Thyroid gland (tissue), 4 donors: ENCODE measurements around the gene SEMA6B. TPM values are rescaled to one million over a fixed set of nuclear protein-coding genes. Genes with fewer than 3 reads are reported as not detected.

Experiments
- DNase-seq, 2 donors: peaks; one replicate each; pipeline ENCODE4 v3.0.0-alpha.2; 2019
- H3K27ac ChIP-seq, 3 donors: fragments of 200-600 bp; sonication (generic); 1 replicate in 2 of 3; 2 replicates in 1 of 3; pipeline ENCODE4 v1.5.1; 2016 to 2019; ENCODE audit warnings: mild to moderate bottlenecking in 1 of 3, moderate library complexity in 1 of 3
- H3K27me3 ChIP-seq: fragments of 200-600 bp; sonication (generic); one replicate; pipeline ENCODE4 v1.5.1; 2019
- H3K36me3 ChIP-seq, 2 donors: fragments of 200-600 bp; sonication (generic); one replicate each; pipeline ENCODE4 v1.5.1; 2016 to 2019
- H3K4me1 ChIP-seq, 2 donors: fragments of 200-600 bp; sonication (generic); one replicate each; pipeline ENCODE4 v1.5.1; 2017 to 2019
- H3K4me3 ChIP-seq, 3 donors: fragments of 200-600 bp; sonication (generic); replicated peaks in 1 of 3; 1 replicate in 2 of 3; 2 replicates in 1 of 3; pipeline ENCODE4 v1.5.1; 2016; ENCODE audit warnings: mild to moderate bottlenecking in 1 of 3
- H3K9me3 ChIP-seq: fragments of 200-600 bp; sonication (generic); one replicate; pipeline ENCODE4 v1.5.1; 2017
- POLR2A ChIP-seq, 2 donors: fragments of 450-650 bp; IDR thresholded peaks; one replicate each; pipeline ENCODE4 v1.6.1; 2017; ENCODE audit warnings: antibody characterized with exemption in 2 of 2, mild to moderate bottlenecking in 2 of 2, moderate library complexity in 1 of 2
- WGBS, 2 donors: methylation state at CpG; one replicate each; pipeline ENCODE4 v1.1.5; 2017; 5-methylcytosine and 5-hydroxymethylcytosine counted together
- intact Hi-C: fragments of 100-400 bp; cut with DNase I; formaldehyde crosslinking; loops from one replicate; pipeline ENCODE4 v1.15.1; 2023
- total RNA-seq, 4 donors: library from RNA; depleted of rRNA; stranded (reverse); fragments of >200 nt; gene quantifications; one replicate each; pipeline ENCODE4 v1.2.3, GENCODE V29; 2016
- TF ChIP-seq, protein P1 (sequence below), 6 experiments: fragments of 200-600 bp in 3 of 6; fragments of 450-650 bp in 3 of 6; sonication (generic) in 3 of 6; IDR thresholded peaks; one replicate each; pipeline ENCODE4 v1.5.1; 2016 to 2019; ENCODE audit warnings: antibody characterized with exemption in 6 of 6, mild to moderate bottlenecking in 2 of 6, inconsistent platforms in 1 of 6, moderate library complexity in 1 of 6

SEMA6B gene
- total RNA-seq, 4 donors from 2014 or later, result 1.2 to 9.1 (median 4.2) TPM

DNA sequence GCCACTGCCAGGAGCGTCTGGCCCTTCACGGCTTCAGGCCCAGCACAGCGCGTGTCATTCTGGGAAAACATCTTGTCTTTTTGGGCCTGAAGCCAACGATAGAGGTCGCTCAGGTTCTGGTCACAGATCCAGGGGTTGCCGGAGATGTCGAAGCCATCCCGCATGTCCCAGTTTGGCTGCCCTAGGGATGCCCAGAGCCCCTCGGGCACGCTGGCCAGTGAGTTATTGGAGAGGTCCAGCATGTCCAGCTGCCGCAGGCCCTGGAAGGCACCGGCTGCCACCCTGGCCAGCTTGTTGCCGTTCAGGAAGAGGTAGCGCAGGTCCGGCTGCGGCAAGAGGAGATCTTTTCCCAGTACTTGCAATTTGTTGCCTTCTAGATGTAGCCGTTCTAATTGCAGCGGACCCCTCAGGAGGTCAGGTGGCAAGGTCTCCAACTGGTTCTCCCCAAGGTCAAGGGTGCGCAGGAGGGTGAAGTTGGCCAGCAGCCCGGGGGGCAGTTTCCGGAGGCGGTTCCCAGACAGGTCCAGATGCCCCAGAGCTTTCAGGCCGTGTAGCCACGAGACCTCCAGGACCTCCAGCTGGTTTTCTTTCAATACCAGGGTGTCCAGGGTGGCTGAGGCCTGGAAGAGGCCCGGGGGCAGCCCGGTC is 21.4 kb downstream of the SEMA6B start:
- no peak overlapping the region for H3K4me3 ChIP-seq
- intact Hi-C loops, result no loop called here
- 73 to 78% methylated on average over 17 to 24 of the region's 27 CpGs for WGBS, 2 donors
- H3K27me3 ChIP-seq, result no peaks in the 10 kb centered on the region
- no peak overlapping the region for H3K27ac ChIP-seq
- no peak for DNase-seq
- H3K9me3 ChIP-seq, result no peaks in the 10 kb centered on the region
- no peaks in the 10 kb centered on the region for H3K36me3 ChIP-seq
- peaks cover 8 to 9% of the 10 kb centered on the region in 2 donors for H3K4me1 ChIP-seq
- TF ChIP-seq POLR2A (IDR thresholded peaks at IDR 0.05), result no peak
- TF ChIP-seq, protein P1, sequence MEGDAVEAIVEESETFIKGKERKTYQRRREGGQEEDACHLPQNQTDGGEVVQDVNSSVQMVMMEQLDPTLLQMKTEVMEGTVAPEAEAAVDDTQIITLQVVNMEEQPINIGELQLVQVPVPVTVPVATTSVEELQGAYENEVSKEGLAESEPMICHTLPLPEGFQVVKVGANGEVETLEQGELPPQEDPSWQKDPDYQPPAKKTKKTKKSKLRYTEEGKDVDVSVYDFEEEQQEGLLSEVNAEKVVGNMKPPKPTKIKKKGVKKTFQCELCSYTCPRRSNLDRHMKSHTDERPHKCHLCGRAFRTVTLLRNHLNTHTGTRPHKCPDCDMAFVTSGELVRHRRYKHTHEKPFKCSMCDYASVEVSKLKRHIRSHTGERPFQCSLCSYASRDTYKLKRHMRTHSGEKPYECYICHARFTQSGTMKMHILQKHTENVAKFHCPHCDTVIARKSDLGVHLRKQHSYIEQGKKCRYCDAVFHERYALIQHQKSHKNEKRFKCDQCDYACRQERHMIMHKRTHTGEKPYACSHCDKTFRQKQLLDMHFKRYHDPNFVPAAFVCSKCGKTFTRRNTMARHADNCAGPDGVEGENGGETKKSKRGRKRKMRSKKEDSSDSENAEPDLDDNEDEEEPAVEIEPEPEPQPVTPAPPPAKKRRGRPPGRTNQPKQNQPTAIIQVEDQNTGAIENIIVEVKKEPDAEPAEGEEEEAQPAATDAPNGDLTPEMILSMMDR (IDR thresholded peaks at IDR 0.05), result no peak

DNA sequence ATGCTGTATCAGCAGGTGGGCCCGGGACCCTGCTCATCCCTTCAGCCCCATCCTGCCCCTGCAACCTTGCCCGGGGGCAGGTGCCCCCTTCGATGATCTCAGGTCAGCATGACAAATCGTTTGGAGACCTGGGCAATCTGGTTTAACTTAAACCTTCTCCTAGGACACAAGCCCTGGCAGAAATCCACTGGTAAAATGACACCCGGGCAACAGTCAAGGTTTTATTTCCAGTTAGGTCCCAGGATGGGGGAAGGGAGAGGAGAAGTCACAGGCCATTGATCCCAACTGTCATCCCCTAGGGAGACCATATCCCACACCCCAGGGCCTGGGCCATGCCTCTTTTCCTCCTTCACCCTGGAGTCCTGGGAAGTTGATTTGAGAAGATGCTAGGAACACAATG is 22.7 kb downstream of the SEMA6B start:
- no peak for TF ChIP-seq POLR2A (IDR thresholded peaks at IDR 0.05)
- TF ChIP-seq, protein P1 (IDR thresholded peaks at IDR 0.05), result no peak
- no peak for DNase-seq
- H3K27ac ChIP-seq, result no peak overlapping the region
- H3K27me3 ChIP-seq, result no peaks in the 10 kb centered on the region
- H3K9me3 ChIP-seq, result no peaks in the 10 kb centered on the region
- intact Hi-C loops, result no loop called here
- H3K4me1 ChIP-seq, result peaks cover 8 to 9% of the 10 kb centered on the region in 2 donors
- H3K4me3 ChIP-seq, result no peak overlapping the region
- no peaks in the 10 kb centered on the region for H3K36me3 ChIP-seq
- WGBS, 2 donors, result 60 to 71% methylated on average over 4 to 5 of the region's 5 CpGs

DNA sequence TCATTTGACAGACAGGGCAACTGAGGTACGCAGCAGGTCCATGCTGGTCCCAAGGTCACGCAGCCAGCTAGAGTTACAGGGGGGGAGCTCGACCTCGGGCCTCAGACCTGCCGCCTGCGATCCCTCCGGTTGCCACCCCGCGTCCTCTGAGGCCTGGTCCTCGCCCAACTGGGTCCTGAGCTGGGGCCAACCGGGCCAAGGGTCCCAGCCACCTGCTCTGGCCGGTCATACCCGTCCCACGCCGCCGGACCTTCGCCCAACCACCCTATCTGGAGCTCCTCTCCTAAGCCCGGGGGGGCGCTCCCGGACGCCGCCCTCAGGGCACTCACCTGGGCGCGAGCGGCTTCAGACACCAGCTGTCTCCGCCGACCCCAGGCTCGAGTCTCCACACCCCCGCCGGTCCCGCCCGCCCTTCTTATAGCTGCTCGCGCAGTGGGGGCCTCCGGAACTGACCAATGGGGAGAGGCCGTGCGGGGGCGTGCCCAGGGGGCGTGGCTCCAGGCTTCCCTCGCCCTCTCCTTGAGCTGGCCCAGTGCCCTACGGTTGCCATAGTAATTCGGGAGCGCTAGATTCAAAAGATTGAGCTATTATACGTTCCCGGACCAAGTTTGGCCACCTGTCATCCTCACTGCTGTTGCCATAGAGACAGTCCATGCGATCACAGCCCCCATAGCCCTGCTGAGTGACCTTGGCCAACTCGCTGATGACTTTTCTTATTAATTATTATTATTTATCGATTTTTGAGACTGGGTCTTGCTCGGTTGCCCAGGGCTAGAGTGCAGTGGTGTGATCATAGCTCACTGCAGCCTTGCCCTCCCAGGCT is 24.4 kb downstream of the SEMA6B start, which contains the start of gene PLIN5:
Gene PLIN5, minus strand, starts transcription at position 389 of the 823 bp plus-strand sequence. CDS start 1,150 bp downstream, outside the sequence.
- H3K4me3 ChIP-seq, result peak within 1 kb of the TSS in 1 of 3 donors; percentile 5
- no peaks in the 10 kb centered on the region for H3K27me3 ChIP-seq
- H3K9me3 ChIP-seq, result no peaks in the 10 kb centered on the region
- H3K4me1 ChIP-seq, result peaks cover 8 to 9% of the 10 kb centered on the region in 2 donors
- peak in 1 of 2 donors; percentile 5 for TF ChIP-seq POLR2A (IDR thresholded peaks at IDR 0.05)
- TF ChIP-seq, protein P1 (IDR thresholded peaks at IDR 0.05), result no peak
- H3K27ac ChIP-seq, result no peak within 1 kb of the TSS
- peak; percentile 82 to 84 for DNase-seq
- intact Hi-C loops, result no loop called here
- no peaks in the 10 kb centered on the region for H3K36me3 ChIP-seq
- WGBS, 2 donors, result 9 to 18% methylated on average over 15 to 17 of the region's 49 CpGs

DNA sequence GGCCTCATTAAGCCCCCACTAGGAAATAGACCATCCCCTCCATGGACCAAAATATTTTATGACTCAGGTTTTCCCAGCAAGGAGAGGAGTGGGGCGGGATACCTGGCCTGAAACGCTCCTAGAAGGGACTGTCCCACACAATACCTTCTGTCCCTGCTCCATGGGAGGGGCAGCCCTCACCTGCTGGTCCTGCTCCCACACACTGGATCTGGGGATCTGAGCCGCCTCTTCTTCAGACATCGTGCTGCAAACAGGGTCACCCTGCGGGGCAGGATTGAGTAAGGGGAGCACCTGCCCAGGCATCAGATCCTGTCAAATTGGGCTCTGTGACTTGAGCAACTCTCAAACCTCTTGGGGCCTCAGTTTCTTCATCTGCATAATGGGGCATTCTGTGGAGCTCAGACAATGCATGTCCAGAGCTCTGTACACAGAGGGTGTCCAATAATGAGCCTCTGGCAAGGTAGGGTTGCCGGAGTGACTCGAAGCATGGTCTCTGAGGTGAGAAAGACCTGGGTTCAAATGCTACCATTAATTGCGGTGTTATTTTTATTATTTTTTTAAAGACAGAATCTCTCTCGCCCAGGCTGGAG is 25.6 kb downstream of the SEMA6B start:
- H3K9me3 ChIP-seq, result no peaks in the 10 kb centered on the region
- H3K27ac ChIP-seq, result no peak overlapping the region
- H3K27me3 ChIP-seq, result no peaks in the 10 kb centered on the region
- DNase-seq, result no peak
- peaks cover 8 to 9% of the 10 kb centered on the region in 2 donors for H3K4me1 ChIP-seq
- 83 to 84% methylated on average over 8 to 9 of the region's 9 CpGs for WGBS, 2 donors
- intact Hi-C loops, result no loop called here
- TF ChIP-seq, protein P1 (IDR thresholded peaks at IDR 0.05), result no peak
- no peak for TF ChIP-seq POLR2A (IDR thresholded peaks at IDR 0.05)
- H3K4me3 ChIP-seq, result no peak overlapping the region
- H3K36me3 ChIP-seq, result no peaks in the 10 kb centered on the region
